Peyer's patch (tissue), 4 donors: Measurements from ENCODE around the gene UBE2M.

Experiments used
- CTCF ChIP-seq, 6 experiments: fragments of 450-650 bp in 4 of 6; fragments of 200-600 bp in 2 of 6; sonication (generic) in 1 of 6; IDR thresholded peaks; one replicate each; pipeline ENCODE4 v1.5.1; 2017 to 2019; ENCODE audit warnings: antibody characterized with exemption in 6 of 6, mild to moderate bottlenecking in 3 of 6, moderate library complexity in 1 of 6
- POLR2A ChIP-seq, 2 donors: fragments of 450-650 bp; IDR thresholded peaks; one replicate each; pipeline ENCODE4 v1.5.1; 2017; ENCODE audit warnings: antibody characterized with exemption in 2 of 2, mild to moderate bottlenecking in 2 of 2, moderate library complexity in 2 of 2

- no peak for TF ChIP-seq CTCF (IDR thresholded peaks at IDR 0.05)
- no peak for TF ChIP-seq POLR2A (IDR thresholded peaks at IDR 0.05)
Measured at GRCh38 chr19:58550362-58551122, 7.9 kb downstream of the UBE2M start.
